Measurements from ENCODE around the gene HBM. TPM values are rescaled to one million over a fixed set of nuclear protein-coding genes. Genes with fewer than 3 reads are reported as not detected.
"Not testable (repeated sequence)": the region's sequence is repeated elsewhere in the genome, so short reads cannot be mapped to it uniquely, and the experiment has no call there.

Gene HBM
- total RNA-seq, 1 experiment from 2014 or later: not detected

GRCh38 chr16:149024-149660 is 16.6 kb upstream of the HBM start:
- H3K9me3 ChIP-seq: no peaks in the 10 kb centered on the region
- H3K4me1 ChIP-seq: 0 out of 2 replicates have a peak, but pooled peaks cover 5% of the 10 kb centered on the region
- no peaks in the 10 kb centered on the region; the same call in 1 of the 2 replicates for H3K27me3 ChIP-seq (replicated peaks; ENCODE audit: control insufficient read depth, insufficient read depth, low read length)
- Mint-ChIP-seq H3K4me1 (ENCODE audit: low read depth, unreplicated experiment) (peaks cover 5% of the 10 kb centered on the region), H3K9me3 (ENCODE audit: unreplicated experiment) (no peaks in the 10 kb centered on the region), H3K36me3 (ENCODE audit: insufficient read depth, unreplicated experiment) (peaks cover under 1% of the 10 kb centered on the region), H3K27me3 (ENCODE audit: insufficient read depth, unreplicated experiment) (no peaks in the 10 kb centered on the region), H3K27ac (ENCODE audit: unreplicated experiment) (no peak overlapping the region), H3K4me3 (ENCODE audit: unreplicated experiment) (no peak overlapping the region)
- no peak for DNase-seq
- ChIA-PET CTCF (no interaction called here), POLR2A (no interaction called here)
- no peak for TF ChIP-seq CTCF (IDR thresholded peaks at IDR 0.05; ENCODE audit: insufficient read depth in 1 of 2, low read depth in 1 of 2, low read length in 1 of 2, severe bottlenecking in 1 of 2, unreplicated experiment in 1 of 2)
- intact Hi-C loops (cut with micrococcal nuclease; ENCODE audit: unreplicated experiment): no loop called here
- H3K36me3 ChIP-seq (ENCODE audit: control insufficient read depth, insufficient read depth, low read length): no peaks in the 10 kb centered on the region
- H3K4me3 ChIP-seq (ENCODE audit: low read depth, low read length): no peak overlapping the region
- no TSS peak for BruUV-seq (replicated peaks)

- intact Hi-C loops (cut with micrococcal nuclease; ENCODE audit: unreplicated experiment): no loop called here
- no peaks in the 10 kb centered on the region for H3K27me3 Mint-ChIP-seq (ENCODE audit: insufficient read depth, unreplicated experiment)
- H3K36me3 Mint-ChIP-seq (ENCODE audit: insufficient read depth, unreplicated experiment): peaks cover 12% of the 10 kb centered on the region
- Histone ChIP-seq H3K9me3 (no peaks in the 10 kb centered on the region), H3K4me1 (no peaks in the 10 kb centered on the region), H3K27me3 (replicated peaks; ENCODE audit: control insufficient read depth, insufficient read depth, low read length) (no peaks in the 10 kb centered on the region), H3K36me3 (ENCODE audit: control insufficient read depth, insufficient read depth, low read length) (no peaks in the 10 kb centered on the region), H3K4me3 (ENCODE audit: low read depth, low read length) (no peak within 1 kb of the TSS)
- ChIA-PET POLR2A (no interaction called here), CTCF (no interaction called here)
- peak within 1 kb of the TSS; percentile 3 for H3K4me3 Mint-ChIP-seq (ENCODE audit: unreplicated experiment)
- H3K4me1 Mint-ChIP-seq (ENCODE audit: low read depth, unreplicated experiment): peaks cover 6% of the 10 kb centered on the region
- no peak for TF ChIP-seq CTCF (IDR thresholded peaks at IDR 0.05; ENCODE audit: insufficient read depth in 1 of 2, low read depth in 1 of 2, low read length in 1 of 2, severe bottlenecking in 1 of 2, unreplicated experiment in 1 of 2)
- no peak within 1 kb of the TSS for H3K27ac Mint-ChIP-seq (ENCODE audit: unreplicated experiment)
- DNase-seq: no peak
- H3K9me3 Mint-ChIP-seq (ENCODE audit: unreplicated experiment): no peaks in the 10 kb centered on the region
- no TSS peak for BruUV-seq (replicated peaks)
Measured at GRCh38 chr16:152141-153128, 13.3 kb upstream of the HBM start, which contains the start of gene HBZ. Gene HBZ (plus strand): TSS chr16:152644. CDS start chr16:152910, 266 bp downstream.

GRCh38 chr16:153129-153521 is 12.7 kb upstream of the HBM start:
- peaks cover 12% of the 10 kb centered on the region for H3K36me3 Mint-ChIP-seq (ENCODE audit: insufficient read depth, unreplicated experiment)
- BruUV-seq (replicated peaks); H3K27me3 ChIP-seq (replicated peaks; ENCODE audit: control insufficient read depth, insufficient read depth, low read length); H3K4me1 Mint-ChIP-seq (ENCODE audit: low read depth, unreplicated experiment); H3K27me3 Mint-ChIP-seq (ENCODE audit: insufficient read depth, unreplicated experiment); intact Hi-C loops (cut with micrococcal nuclease; ENCODE audit: unreplicated experiment); DNase-seq; H3K4me1 ChIP-seq; CTCF ChIA-PET; H3K27ac Mint-ChIP-seq (ENCODE audit: unreplicated experiment); H3K36me3 ChIP-seq (ENCODE audit: control insufficient read depth, insufficient read depth, low read length); H3K4me3 ChIP-seq (ENCODE audit: low read depth, low read length); POLR2A ChIA-PET; H3K9me3 ChIP-seq; H3K9me3 Mint-ChIP-seq (ENCODE audit: unreplicated experiment): not testable (repeated sequence)
- H3K4me3 Mint-ChIP-seq (ENCODE audit: unreplicated experiment): peak overlapping the region; percentile 3

- DNase-seq; H3K9me3 Mint-ChIP-seq (ENCODE audit: unreplicated experiment); H3K27me3 Mint-ChIP-seq (ENCODE audit: insufficient read depth, unreplicated experiment); CTCF ChIA-PET; BruUV-seq (replicated peaks); H3K36me3 ChIP-seq (ENCODE audit: control insufficient read depth, insufficient read depth, low read length); H3K4me1 Mint-ChIP-seq (ENCODE audit: low read depth, unreplicated experiment); H3K9me3 ChIP-seq; H3K4me1 ChIP-seq; H3K27ac Mint-ChIP-seq (ENCODE audit: unreplicated experiment); POLR2A ChIA-PET; H3K4me3 ChIP-seq (ENCODE audit: low read depth, low read length); intact Hi-C loops (cut with micrococcal nuclease; ENCODE audit: unreplicated experiment); H3K27me3 ChIP-seq (replicated peaks; ENCODE audit: control insufficient read depth, insufficient read depth, low read length): not testable (repeated sequence)
- Mint-ChIP-seq H3K36me3 (ENCODE audit: insufficient read depth, unreplicated experiment) (peaks cover 12% of the 10 kb centered on the region), H3K4me3 (ENCODE audit: unreplicated experiment) (peak overlapping the region; percentile 79)
Measured at GRCh38 chr16:153550-154216, 12.1 kb upstream of the HBM start.

Measured in Caco-2 (cell line).